GM12873 (cell line): ENCODE measurements around the gene CMTM1.

Experiments used
- CTCF ChIP-seq: IDR thresholded peaks from 2 replicates; pipeline ENCODE4 v1.5.1; 2012; ENCODE audit warnings: low read depth, mild to moderate bottlenecking, moderate library complexity, low read length, control low read depth; ENCODE audit not compliant: insufficient read depth; ENCODE audit errors: missing control alignments

The CMTM1 gene

GRCh38 chr16:66549284-66550131 is 16.7 kb upstream of the CMTM1 start, which contains the start of gene TK2:
Gene TK2 (minus strand): TSS chr16:66550122. CDS start chr16:66550061, 61 bp downstream.
- peak; percentile 31 for TF ChIP-seq CTCF

GRCh38 chr16:66551348-66551759 is 14.9 kb upstream of the CMTM1 start:
- TF ChIP-seq CTCF: peak; percentile 61

- TF ChIP-seq CTCF: no peak
Measured at GRCh38 chr16:66551788-66552285, 14.4 kb upstream of the CMTM1 start.

- TF ChIP-seq CTCF: no peak
Measured at GRCh38 chr16:66552286-66553177, 13.7 kb upstream of the CMTM1 start, which contains the start of gene CKLF. Gene CKLF (plus strand): TSS chr16:66552576. CDS start chr16:66552716, 140 bp downstream.

GRCh38 chr16:66553223-66553622 is 13.0 kb upstream of the CMTM1 start:
- TF ChIP-seq CTCF: no peak

GRCh38 chr16:66554021-66554420 is 12.2 kb upstream of the CMTM1 start:
- TF ChIP-seq CTCF: no peak

GRCh38 chr16:66554495-66554894 is 11.7 kb upstream of the CMTM1 start:
- TF ChIP-seq CTCF: no peak
